Anterior cingulate cortex (tissue), 58 donors: ENCODE measurements around the gene IL6ST.
"Not testable (repeated sequence)": the region's sequence is repeated elsewhere in the genome, so short reads cannot be mapped to it uniquely, and the experiment has no call there.

ENCODE experiments used
- DNase-seq, 58 donors: peaks; one replicate each; lab custom pipeline; 2025; lab: John Stamatoyannopoulos, UW

Gene IL6ST

GRCh38 chr5:56006094-56006493 lies 11.3 kb upstream of the IL6ST start:
- no peak for DNase-seq

- DNase-seq, result no peak
Measured at GRCh38 chr5:56004874-56005273, 10.1 kb upstream of the IL6ST start.

GRCh38 chr5:56003679-56004078 lies 8.9 kb upstream of the IL6ST start:
- no peak for DNase-seq

GRCh38 chr5:56003179-56003578 lies 8.4 kb upstream of the IL6ST start:
- no peak for DNase-seq

GRCh38 chr5:56002303-56002702 lies 7.5 kb upstream of the IL6ST start:
- DNase-seq, result no peak

- not testable (repeated sequence) for DNase-seq
Measured at GRCh38 chr5:56000221-56000620, 5.5 kb upstream of the IL6ST start.

- DNase-seq, result no peak
Measured at GRCh38 chr5:55998966-55999365, 4.2 kb upstream of the IL6ST start.

- DNase-seq, result no peak
Measured at GRCh38 chr5:55997742-55998351, 3.1 kb upstream of the IL6ST start.

- peak; percentile 80 to 99 (median 96) for DNase-seq
Measured at GRCh38 chr5:55994998-55995914, 493 bp upstream of the IL6ST start.

- no peak for DNase-seq
Measured at GRCh38 chr5:55993731-55994494, 850 bp downstream of the IL6ST start.

- peak in 11 of 58 donors; percentile 6 to 58 (median 17) for DNase-seq
Measured at GRCh38 chr5:55993013-55993412, 1.8 kb downstream of the IL6ST start.

GRCh38 chr5:55991768-55992486 lies 2.8 kb downstream of the IL6ST start:
- DNase-seq, result no peak

GRCh38 chr5:55990895-55991294 lies 3.9 kb downstream of the IL6ST start:
- DNase-seq, result not testable (repeated sequence)

- DNase-seq, result no peak
Measured at GRCh38 chr5:55989860-55990259, 4.9 kb downstream of the IL6ST start.

GRCh38 chr5:55988979-55989638 lies 5.7 kb downstream of the IL6ST start:
- no peak for DNase-seq

GRCh38 chr5:55988428-55988827 lies 6.3 kb downstream of the IL6ST start:
- not testable (repeated sequence) for DNase-seq

GRCh38 chr5:55986931-55987330 lies 7.8 kb downstream of the IL6ST start:
- no peak for DNase-seq

GRCh38 chr5:55985181-55985580 lies 9.6 kb downstream of the IL6ST start:
- no peak for DNase-seq

- no peak for DNase-seq
Measured at GRCh38 chr5:55983986-55984385, 10.8 kb downstream of the IL6ST start.

GRCh38 chr5:55982957-55983381 lies 11.8 kb downstream of the IL6ST start:
- peak in 1 of 58 donors; percentile 27 for DNase-seq
